C1 segment of cervical spinal cord (tissue), 14 donors: ENCODE results near the gene DNAJC16.

ENCODE experiments used
- DNase-seq, 14 donors: peaks; one replicate each; lab custom pipeline; 2025; lab: John Stamatoyannopoulos, UW

DNAJC16 gene

GRCh38 chr1:15538771-15539170 is 12.1 kb downstream of the DNAJC16 start:
- no peak for DNase-seq

GRCh38 chr1:15540186-15540585 is 13.5 kb downstream of the DNAJC16 start:
- DNase-seq, result no peak

- no peak for DNase-seq
Measured at GRCh38 chr1:15541231-15541792, 14.7 kb downstream of the DNAJC16 start.

- no peak for DNase-seq
Measured at GRCh38 chr1:15542388-15543250, 16.0 kb downstream of the DNAJC16 start.

- no peak for DNase-seq
Measured at GRCh38 chr1:15543251-15543588, 16.6 kb downstream of the DNAJC16 start.

- no peak for DNase-seq
Measured at GRCh38 chr1:15543589-15544568, 17.2 kb downstream of the DNAJC16 start.

GRCh38 chr1:15546641-15547040 is 20.0 kb downstream of the DNAJC16 start:
- no peak for DNase-seq

GRCh38 chr1:15550573-15550972 is 23.9 kb downstream of the DNAJC16 start:
- no peak for DNase-seq

GRCh38 chr1:15557008-15557407 is 30.4 kb downstream of the DNAJC16 start:
- DNase-seq, result no peak

- DNase-seq, result no peak
Measured at GRCh38 chr1:15557594-15557993, 30.9 kb downstream of the DNAJC16 start.

- DNase-seq, result no peak
Measured at GRCh38 chr1:15558516-15558915, 31.9 kb downstream of the DNAJC16 start.

GRCh38 chr1:15559189-15559810 is 32.7 kb downstream of the DNAJC16 start:
- no peak for DNase-seq

GRCh38 chr1:15568387-15569073 is 41.9 kb downstream of the DNAJC16 start:
- DNase-seq, result no peak

GRCh38 chr1:15570861-15571260 is 44.2 kb downstream of the DNAJC16 start:
- DNase-seq, result no peak

GRCh38 chr1:15571266-15571665 is 44.6 kb downstream of the DNAJC16 start:
- DNase-seq, result no peak

GRCh38 chr1:15573477-15573876 is 46.8 kb downstream of the DNAJC16 start:
- DNase-seq, result peak in 1 of 14 donors; percentile 20

- DNase-seq, result peak in 1 of 14 donors; percentile 19
Measured at GRCh38 chr1:15574741-15575140, 48.1 kb downstream of the DNAJC16 start.

- no peak for DNase-seq
Measured at GRCh38 chr1:15575549-15576150, 49.0 kb downstream of the DNAJC16 start.

GRCh38 chr1:15577691-15578090 is 51.0 kb downstream of the DNAJC16 start:
- peak in 1 of 14 donors; percentile 18 for DNase-seq

GRCh38 chr1:15578921-15579682 is 52.5 kb downstream of the DNAJC16 start:
- DNase-seq, result no peak
